IPS-15b (cell line): Measurements from ENCODE around the gene ZSCAN22.
A peak's percentile ranks its signal among the peaks of the same experiment; 100 is the strongest.
"Not testable (repeated sequence)": the region's sequence is repeated elsewhere in the genome, so short reads cannot be mapped to it uniquely, and the experiment has no call there.

ENCODE experiments used
- H3K27me3 ChIP-seq: one replicate; pipeline ENCODE4 v1.6.1; 2013; ENCODE audit warnings: low read length; ENCODE audit not compliant: control insufficient read depth, insufficient read depth
- H3K36me3 ChIP-seq: one replicate; pipeline ENCODE4 v1.6.1; 2013; ENCODE audit warnings: low read length; ENCODE audit not compliant: control insufficient read depth, insufficient read depth
- H3K4me1 ChIP-seq: one replicate; pipeline ENCODE4 v1.6.1; 2013; ENCODE audit warnings: mild to moderate bottlenecking, low read length; ENCODE audit not compliant: control insufficient read depth, insufficient read depth
- H3K4me3 ChIP-seq: one replicate; pipeline ENCODE4 v1.5.1; 2013; ENCODE audit warnings: low read depth, low read length
- H3K9ac ChIP-seq: one replicate; pipeline ENCODE4 v1.6.1; 2013; ENCODE audit warnings: low read depth, mild to moderate bottlenecking, low read length
- H3K9me3 ChIP-seq: one replicate; pipeline ENCODE4 v1.6.1; 2013; ENCODE audit warnings: mild to moderate bottlenecking, low read length; ENCODE audit not compliant: control insufficient read depth, insufficient read depth

ZSCAN22 gene

GRCh38 chr19:58368561-58369360, 42.0 kb downstream of the ZSCAN22 start:
- no peaks in the 10 kb centered on the region for H3K36me3 ChIP-seq
- no peaks in the 10 kb centered on the region for H3K4me1 ChIP-seq
- H3K4me3 ChIP-seq = no peak overlapping the region
- no peaks in the 10 kb centered on the region for H3K9me3 ChIP-seq
- H3K9ac ChIP-seq = no peak overlapping the region
- H3K27me3 ChIP-seq = no peaks in the 10 kb centered on the region

GRCh38 chr19:58372311-58373133, 45.7 kb downstream of the ZSCAN22 start:
- H3K4me3 ChIP-seq = no peak overlapping the region
- H3K36me3 ChIP-seq = no peaks in the 10 kb centered on the region
- H3K27me3 ChIP-seq = no peaks in the 10 kb centered on the region
- H3K4me1 ChIP-seq = no peaks in the 10 kb centered on the region
- no peak overlapping the region for H3K9ac ChIP-seq
- H3K9me3 ChIP-seq = no peaks in the 10 kb centered on the region

- Histone ChIP-seq H3K27me3 (no peaks in the 10 kb centered on the region), H3K4me3 (no peak overlapping the region), H3K36me3 (no peaks in the 10 kb centered on the region), H3K9me3 (no peaks in the 10 kb centered on the region), H3K9ac (no peak overlapping the region), H3K4me1 (no peaks in the 10 kb centered on the region)
Measured at GRCh38 chr19:58374200-58374599, 47.4 kb downstream of the ZSCAN22 start.

- not testable (repeated sequence) for H3K36me3 ChIP-seq, H3K9me3 ChIP-seq, H3K9ac ChIP-seq, H3K4me1 ChIP-seq, H3K27me3 ChIP-seq, H3K4me3 ChIP-seq
Measured at GRCh38 chr19:58376724-58377123, 49.9 kb downstream of the ZSCAN22 start.

GRCh38 chr19:58379246-58379645, 52.5 kb downstream of the ZSCAN22 start:
- Histone ChIP-seq H3K4me1 (peaks cover 3% of the 10 kb centered on the region), H3K9ac (no peak overlapping the region), H3K27me3 (no peaks in the 10 kb centered on the region), H3K36me3 (no peaks in the 10 kb centered on the region), H3K4me3 (no peak overlapping the region), H3K9me3 (no peaks in the 10 kb centered on the region)

- H3K4me1 ChIP-seq = peaks cover 3% of the 10 kb centered on the region
- no peaks in the 10 kb centered on the region for H3K36me3 ChIP-seq
- peak overlapping the region; percentile 92 for H3K4me3 ChIP-seq
- H3K27me3 ChIP-seq = no peaks in the 10 kb centered on the region
- H3K9ac ChIP-seq = peak overlapping the region; percentile 90
- no peaks in the 10 kb centered on the region for H3K9me3 ChIP-seq
Measured at GRCh38 chr19:58380037-58380661, 53.4 kb downstream of the ZSCAN22 start.

- Histone ChIP-seq H3K27me3 (no peaks in the 10 kb centered on the region), H3K4me3 (peak within 1 kb of the TSS; percentile 92), H3K9me3 (no peaks in the 10 kb centered on the region), H3K36me3 (no peaks in the 10 kb centered on the region), H3K9ac (peak within 1 kb of the TSS; percentile 90), H3K4me1 (peaks cover 3% of the 10 kb centered on the region)
Measured at GRCh38 chr19:58380662-58381459, 54.1 kb downstream of the ZSCAN22 start, which contains the start of gene ZNF837. Gene ZNF837, minus strand, starts transcription at chr19:58381030. Its CDS starts 11,698 bp downstream, at chr19:58369332.

- H3K36me3 ChIP-seq = no peaks in the 10 kb centered on the region
- H3K9me3 ChIP-seq = no peaks in the 10 kb centered on the region
- H3K4me3 ChIP-seq = peak overlapping the region; percentile 92
- H3K27me3 ChIP-seq = no peaks in the 10 kb centered on the region
- peaks cover 3% of the 10 kb centered on the region for H3K4me1 ChIP-seq
- no peak overlapping the region for H3K9ac ChIP-seq
Measured at GRCh38 chr19:58381460-58382212, 54.8 kb downstream of the ZSCAN22 start.

GRCh38 chr19:58382997-58383603, 56.3 kb downstream of the ZSCAN22 start:
- Histone ChIP-seq H3K4me3 (no peak overlapping the region), H3K36me3 (peaks cover 7% of the 10 kb centered on the region), H3K4me1 (peaks cover 3% of the 10 kb centered on the region), H3K9me3 (no peaks in the 10 kb centered on the region), H3K9ac (no peak overlapping the region), H3K27me3 (no peaks in the 10 kb centered on the region)

GRCh38 chr19:58385313-58385890, 58.6 kb downstream of the ZSCAN22 start:
- Histone ChIP-seq H3K27me3 (no peaks in the 10 kb centered on the region), H3K9me3 (no peaks in the 10 kb centered on the region), H3K36me3 (peaks cover 20% of the 10 kb centered on the region), H3K4me1 (peaks cover 5% of the 10 kb centered on the region), H3K9ac (peak overlapping the region; percentile 92), H3K4me3 (peak overlapping the region; percentile 98)
